HepG2 (cell line): ENCODE data around the gene SP3. TPM values are rescaled to one million over a fixed set of nuclear protein-coding genes. Genes with fewer than 3 reads are reported as not detected.

ENCODE experiments used
- ATF5 ChIP-seq: sonication (generic); formaldehyde crosslinking; IDR thresholded peaks from 2 replicates; pipeline ENCODE4 v1.4.0; 2020; ENCODE audit warnings: mild to moderate bottlenecking, low read depth, missing genetic modification reagents
- ELF4 ChIP-seq: sonication (generic); formaldehyde crosslinking; IDR thresholded peaks from 2 replicates; pipeline ENCODE4 v1.5.0; 2020; ENCODE audit warnings: missing genetic modification reagents, mild to moderate bottlenecking, moderate library complexity, borderline replicate concordance
- ERF ChIP-seq: IDR thresholded peaks from 2 replicates; pipeline ENCODE4 v1.6.1; 2018; ENCODE audit warnings: missing biosample characterization, missing genetic modification reagents
- HMGA1 ChIP-seq: sonication (generic); formaldehyde crosslinking; conservative IDR thresholded peaks from 2 replicates; pipeline ENCODE4 v1.4.0; 2020; ENCODE audit warnings: missing genetic modification reagents
- JUN ChIP-seq: sonication (generic); formaldehyde crosslinking; IDR thresholded peaks from 2 replicates; pipeline ENCODE4 v1.4.0; 2020; ENCODE audit warnings: mild to moderate bottlenecking, missing genetic modification reagents
- PREB ChIP-seq: sonication (generic); formaldehyde crosslinking; IDR thresholded peaks from 2 replicates; pipeline ENCODE4 v1.4.0; 2020; ENCODE audit warnings: missing genetic modification reagents
- SATB2 ChIP-seq: sonication (generic); formaldehyde crosslinking; IDR thresholded peaks from 2 replicates; pipeline ENCODE4 v1.5.0; 2020; ENCODE audit warnings: missing genetic modification reagents
- THAP7 ChIP-seq: sonication (generic); formaldehyde crosslinking; IDR thresholded peaks from 2 replicates; pipeline ENCODE4 v1.8.1; 2023; ENCODE audit warnings: mild to moderate bottlenecking, missing genetic modification reagents
- YY1 ChIP-seq: IDR thresholded peaks from 2 replicates; pipeline ENCODE4 v1.6.1; 2011; ENCODE audit warnings: low read length, low read depth, moderate library complexity, mild to moderate bottlenecking; ENCODE audit not compliant: insufficient read depth, insufficient replicate concordance
- ZBTB4 ChIP-seq: sonication (generic); formaldehyde crosslinking; IDR thresholded peaks from 2 replicates; pipeline ENCODE4 v1.4.0; 2020; ENCODE audit warnings: missing genetic modification reagents, mild to moderate bottlenecking, borderline replicate concordance
- ZFP37 ChIP-seq: sonication (generic); formaldehyde crosslinking; IDR thresholded peaks from 2 replicates; pipeline ENCODE4 v1.4.0; 2020; ENCODE audit warnings: missing genetic modification reagents, borderline replicate concordance
- ZFP82 ChIP-seq: sonication (generic); formaldehyde crosslinking; IDR thresholded peaks from 2 replicates; pipeline ENCODE4 v1.5.1; 2020; ENCODE audit warnings: mild to moderate bottlenecking, missing genetic modification reagents, borderline replicate concordance
- ZFX ChIP-seq: sonication (generic); formaldehyde crosslinking; IDR thresholded peaks from 2 replicates; pipeline ENCODE4 v1.4.0; 2020; ENCODE audit warnings: mild to moderate bottlenecking, low read depth, missing genetic modification reagents, moderate library complexity
- ZFYVE20 ChIP-seq: sonication (generic); formaldehyde crosslinking; IDR thresholded peaks from 2 replicates; pipeline ENCODE4 v1.8.0; 2023; ENCODE audit warnings: low read depth, mild to moderate bottlenecking, moderate library complexity, missing genetic modification reagents, borderline replicate concordance
- ZNF33B ChIP-seq: sonication (generic); formaldehyde crosslinking; IDR thresholded peaks from 2 replicates; pipeline ENCODE4 v1.5.1; 2020; ENCODE audit warnings: mild to moderate bottlenecking, missing genetic modification reagents
- ZNF503 ChIP-seq: sonication (generic); formaldehyde crosslinking; IDR thresholded peaks from 2 replicates; pipeline ENCODE4 v1.4.0; 2020; ENCODE audit warnings: missing genetic modification reagents
- ZNF530 ChIP-seq: sonication (generic); formaldehyde crosslinking; IDR thresholded peaks from 2 replicates; pipeline ENCODE4 v1.5.0; 2020; ENCODE audit warnings: low read depth, mild to moderate bottlenecking, missing genetic modification reagents
- ZNF746 ChIP-seq: sonication (generic); formaldehyde crosslinking; IDR thresholded peaks from 2 replicates; pipeline ENCODE4 v1.8.0; 2022; ENCODE audit warnings: mild to moderate bottlenecking, missing genetic modification reagents
- ZNF777 ChIP-seq: sonication (generic); formaldehyde crosslinking; IDR thresholded peaks from 2 replicates; pipeline ENCODE4 v1.4.0; 2020; ENCODE audit warnings: missing genetic modification reagents
- ZNF788 ChIP-seq: sonication (generic); formaldehyde crosslinking; IDR thresholded peaks from 2 replicates; pipeline ENCODE4 v1.5.0; 2020; ENCODE audit warnings: mild to moderate bottlenecking, missing genetic modification reagents, borderline replicate concordance
- ZNF878 ChIP-seq: sonication (generic); formaldehyde crosslinking; IDR thresholded peaks from 2 replicates; pipeline ENCODE4 v1.8.1; 2023; ENCODE audit warnings: mild to moderate bottlenecking, missing genetic modification reagents, moderate library complexity
- polyA plus RNA-seq, 8 experiments: library from polyadenylated mRNA; depleted of rRNA in 3 of 8; stranded (reverse) in 7 of 8; unstranded in 1 of 8; fragments of >200 nt; fragmentation: Illumina TruSeq in 4 of 8; extraction: Trizol in 4 of 8; gene quantifications; 2 replicates each; pipeline versions ENCODE4 v1.2.1 to v1.2.3, GENCODE V29; 2011 to 2016; ENCODE audit warnings: low read depth in 4 of 8, missing spikeins in 1 of 8, mixed read lengths in 1 of 8; ENCODE audit not compliant: insufficient read depth in 1 of 8
- total RNA-seq, 5 experiments: library from RNA; depleted of rRNA; stranded (reverse); fragments of >200 nt; fragmentation: Illumina TruSeq; extraction: Trizol; gene quantifications; 2 replicates each; pipeline ENCODE4 v1.2.3, GENCODE V29; 2016; ENCODE audit warnings: low read depth in 1 of 5

SP3 gene
- total and polyA plus RNA-seq, 2 of the 13 experiments (the other 11 are each of a cell fraction or from before 2014, with no cell fraction given): 57.3 to 132 TPM

- TF ChIP-seq ELF4 (CRISPR knock-in tag) (no peak), JUN (no peak), ZFX (CRISPR knock-in tag) (peak; percentile 88), HMGA1 (CRISPR knock-in tag) (no peak), YY1 (peak; percentile 79), PREB (CRISPR knock-in tag) (no peak), SATB2 (CRISPR knock-in tag) (no peak), ZBTB4 (no peak), ZNF788 (CRISPR knock-in tag) (peak; percentile 9; the same call in 1 of the 2 replicates), ZNF777 (CRISPR knock-in tag) (peak; percentile 38; the same call in 1 of the 2 replicates), ZFP37 (CRISPR knock-in tag) (no peak), ATF5 (CRISPR knock-in tag) (no peak), ZFP82 (CRISPR knock-in tag) (0 out of 2 replicates have a peak, but pooled peaks have one; percentile 8), ERF (CRISPR knock-in tag) (no peak; the same call in none of the 2 replicates), THAP7 (CRISPR knock-in tag) (no peak), ZNF746 (peak; percentile 93), ZNF530 (no peak), ZNF33B (CRISPR knock-in tag) (no peak), ZFYVE20 (CRISPR knock-in tag) (peak; percentile 38; the same call in 1 of the 2 replicates), ZNF503 (CRISPR knock-in tag) (peak; percentile 57; the same call in 1 of the 2 replicates), ZNF878 (no peak)
These were observed 1.2 kb downstream of the SP3 start (continued) for GRCh38 chr2:173963817-173964564.
